H1 (cell line): ENCODE measurements around the gene SLC25A36. TPM values are rescaled to one million over a fixed set of nuclear protein-coding genes. Genes with fewer than 3 reads are reported as not detected.

ENCODE experiments used
- CHD7 ChIP-seq: fragments of 300-600 bp; sonication (generic); IDR thresholded peaks from 2 replicates; pipeline ENCODE4 v1.7.1; 2012; ENCODE audit warnings: low read length, moderate library complexity, mild to moderate bottlenecking, inconsistent platforms; ENCODE audit not compliant: insufficient replicate concordance
- JUN ChIP-seq: IDR thresholded peaks from 2 replicates; pipeline ENCODE4 v1.6.1; 2011; ENCODE audit warnings: low read depth, mild to moderate bottlenecking, improper control_type of control experiment, low read length
- POLR2A ChIP-seq, 2 experiments: IDR thresholded peaks; 1 replicate in 1 of 2; 2 replicates in 1 of 2; pipeline ENCODE4 v1.6.1; 2011; ENCODE audit warnings: low read depth in 2 of 2, low read length in 2 of 2, mild to moderate bottlenecking in 2 of 2; ENCODE audit errors: control extremely low read depth in 1 of 2
- polyA plus RNA-seq, 7 experiments: library from polyadenylated mRNA; depleted of rRNA in 3 of 7; stranded (reverse) in 5 of 7; unstranded in 2 of 7; fragments of >200 nt in 5 of 7; fragments of 200-250 nt in 2 of 7; gene quantifications; 1 replicate in 5 of 7; 2 replicates in 1 of 7; 4 replicates in 1 of 7; pipeline versions ENCODE4 v1.2.1 to v1.2.3, GENCODE V29; 2011 to 2013; ENCODE audit warnings: missing spikeins in 2 of 7, mixed read lengths in 2 of 7
- total RNA-seq: library from RNA; stranded (reverse); fragmentation: NEBNext Ultra II Directional; extraction: Animal tissue kit (Norgen Biotek cat#: 25700); gene quantifications from 2 replicates; pipeline ENCODE4 v1.2.1, GENCODE V29; 2021

The SLC25A36 gene
- total and polyA plus RNA-seq, 2 of the 8 experiments (the other 6 are each of a cell fraction or from before 2014, with no cell fraction given): 42.9 to 71.8 TPM

- TF ChIP-seq CHD7 (no peak), JUN (no peak), POLR2A (IDR thresholded peaks at IDR 0.05; ENCODE audit: control extremely low read depth in 1 of 2, low read depth in 2 of 2, low read length in 2 of 2) (no peak)
Measured at GRCh38 chr3:141011997-141012262, 70.3 kb downstream of the SLC25A36 start (continued).
